Activated CD4-positive, alpha-beta T cell treated with anti-CD3 and anti-CD28 coated beads for 36 hours (primary cell): ENCODE measurements around the gene ZFAND3. TPM values are rescaled to one million over a fixed set of nuclear protein-coding genes. Genes with fewer than 3 reads are reported as not detected.

Experiments
- ATAC-seq: fragments of 200-7000 bp; cut with Tn5 transposase; one replicate; pipeline ENCODE4 v1.10.0; 2021; ENCODE audit warnings: mild to moderate bottlenecking, moderate library complexity
- CTCF ChIA-PET: fragments of 350-600 bp; sonication (Branson Sonifier 250); formaldehyde crosslinking; loops from one replicate; lab custom pipeline; 2021; ENCODE audit warnings: antibody characterized with exemption; lab: Charles Lee
- POLR2A ChIA-PET: fragments of 350-600 bp; sonication (Branson Sonifier 250); formaldehyde crosslinking; loops from one replicate; lab custom pipeline; 2021; ENCODE audit warnings: antibody characterized with exemption, inconsistent platforms; lab: Charles Lee
- DNase-seq: peaks from one replicate; pipeline ENCODE4 v3.0.0-alpha.2; 2020
- H3K27ac Mint-ChIP-seq: one replicate; pipeline ENCODE4 v1.8.0; 2021; ENCODE audit warnings: mixed read lengths
- H3K27me3 Mint-ChIP-seq: one replicate; pipeline ENCODE4 v1.8.0; 2021; ENCODE audit warnings: mixed read lengths
- H3K36me3 Mint-ChIP-seq: one replicate; pipeline ENCODE4 v1.8.0; 2021; ENCODE audit warnings: low read depth, mixed read lengths
- H3K4me1 Mint-ChIP-seq: one replicate; pipeline ENCODE4 v1.8.0; 2021; ENCODE audit warnings: mixed read lengths
- H3K4me3 Mint-ChIP-seq: one replicate; pipeline ENCODE4 v1.8.0; 2021; ENCODE audit warnings: mild to moderate bottlenecking, moderate library complexity, mixed read lengths
- H3K9me3 Mint-ChIP-seq: one replicate; pipeline ENCODE4 v1.8.0; 2021; ENCODE audit warnings: low read depth, mixed read lengths
- intact Hi-C, 2 experiments: fragments of 100-400 bp; cut with DNase I in 1 of 2; cut with micrococcal nuclease in 1 of 2; formaldehyde crosslinking; loops; one replicate each; pipeline versions ENCODE4 v1.14.2 to v1.15.1; 2022 to 2024; cut with DNase I, micrococcal nuclease
- total RNA-seq, 2 experiments: library from RNA; stranded (reverse); gene quantifications; one replicate each; pipeline ENCODE4 v1.2.3, GENCODE V29; 2021

The ZFAND3 gene, protein sequence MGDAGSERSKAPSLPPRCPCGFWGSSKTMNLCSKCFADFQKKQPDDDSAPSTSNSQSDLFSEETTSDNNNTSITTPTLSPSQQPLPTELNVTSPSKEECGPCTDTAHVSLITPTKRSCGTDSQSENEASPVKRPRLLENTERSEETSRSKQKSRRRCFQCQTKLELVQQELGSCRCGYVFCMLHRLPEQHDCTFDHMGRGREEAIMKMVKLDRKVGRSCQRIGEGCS
- 10 to 100 TPM; 34.5 to 47.8 TPM for total RNA-seq

DNA sequence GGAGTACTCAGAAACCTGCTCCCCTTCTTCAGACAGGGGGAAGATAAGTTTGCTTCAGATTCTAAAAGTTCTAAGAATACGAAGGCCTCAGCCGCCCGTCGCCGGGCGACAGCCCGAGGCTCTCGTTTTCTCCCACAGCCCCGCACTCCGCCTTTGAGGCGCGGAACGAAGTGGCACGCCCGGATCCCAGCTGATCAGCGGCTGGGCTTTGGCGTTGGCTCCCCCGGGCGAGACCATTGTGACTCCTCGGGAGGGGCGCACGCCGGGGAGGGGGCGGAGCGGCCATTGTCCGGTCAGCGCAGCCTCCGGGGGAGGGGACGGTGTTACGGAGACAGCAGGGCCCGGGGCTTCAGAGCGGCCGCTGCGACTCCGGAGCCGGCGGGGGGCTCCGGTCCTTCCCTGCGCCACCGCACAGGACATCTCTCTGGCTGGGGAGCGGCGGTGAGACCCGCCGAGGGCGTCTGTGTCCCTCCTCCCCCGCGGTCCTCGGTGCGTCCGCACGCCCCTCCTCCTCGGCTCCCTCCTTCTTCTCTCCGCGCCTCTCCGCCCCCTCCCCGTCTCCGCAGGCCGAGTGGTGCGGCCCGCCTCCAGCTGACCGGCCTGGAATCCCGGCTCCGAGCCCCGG lies at the start of gene ZFAND3:
TSS of gene ZFAND3 (plus strand) at position 551 of the 625 bp plus-strand sequence. CDS start 219 bp downstream, outside the sequence.
- H3K27ac Mint-ChIP-seq: peak within 1 kb of the TSS; percentile 96
- intact Hi-C loops: loop anchor here in 1 of 2 experiments (1.0 to 5.0 kb wide), 12 partner anchors 28 to 884 kb away; partner anchors contain the start of genes BTBD9, CCDC167, CMTR1 and GLO1
- H3K4me3 Mint-ChIP-seq: peak within 1 kb of the TSS; percentile 98
- DNase-seq (peak; percentile 97), ATAC-seq (peak; percentile 80)
- ChIA-PET POLR2A (interaction anchor here (0.6 to 1.8 kb wide), 4 partner anchors 28 to 118 kb away, joined by 3 to 5 read pairs (median 4); no protein-coding TSS in a partner anchor), CTCF (interaction anchor here (0.7 to 1.5 kb wide), 4 partner anchors 8 to 141 kb away, joined by 3 to 4 read pairs (median 4); no protein-coding TSS in a partner anchor)
- no peaks in the 10 kb centered on the region for H3K9me3 Mint-ChIP-seq
- no peaks in the 10 kb centered on the region for H3K27me3 Mint-ChIP-seq
- peaks cover 51% of the 10 kb centered on the region for H3K4me1 Mint-ChIP-seq
- H3K36me3 Mint-ChIP-seq: peaks cover 3% of the 10 kb centered on the region

DNA sequence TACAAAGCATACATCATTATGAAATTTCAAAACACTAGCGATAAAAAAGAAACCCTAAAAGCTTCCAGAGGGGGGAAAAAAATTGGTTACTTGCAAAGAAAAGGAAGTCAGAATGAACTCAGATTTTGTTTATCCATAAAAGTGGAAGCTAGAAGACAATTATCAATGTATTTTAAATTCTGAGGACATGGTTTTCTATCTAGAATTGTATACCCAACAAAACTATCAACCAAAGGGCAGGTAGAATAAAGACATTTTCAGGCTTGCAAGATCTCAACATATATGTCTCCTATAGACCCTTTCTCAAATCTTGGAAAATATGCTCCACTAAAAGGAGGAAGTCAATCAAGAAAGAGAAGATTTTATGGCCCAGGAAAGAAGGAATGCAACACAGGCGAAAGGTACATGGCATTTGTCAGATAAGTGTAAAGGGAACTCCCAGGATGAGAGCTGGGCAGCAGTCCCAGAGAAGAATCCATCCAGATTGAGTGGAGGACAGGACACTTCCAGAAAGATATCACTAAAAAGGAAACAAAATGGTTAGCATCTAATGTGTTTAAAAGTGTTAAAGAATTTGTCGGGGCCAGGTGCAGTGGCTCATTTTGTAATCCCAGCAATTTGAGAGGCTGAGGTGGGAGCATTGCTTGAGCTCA lies 45.4 kb upstream of the ZFAND3 start:
- POLR2A ChIA-PET: no interaction called here
- Mint-ChIP-seq H3K27me3 (peaks cover 3% of the 10 kb centered on the region), H3K4me1 (no peaks in the 10 kb centered on the region), H3K27ac (no peak overlapping the region), H3K9me3 (peaks cover 5% of the 10 kb centered on the region), H3K36me3 (no peaks in the 10 kb centered on the region), H3K4me3 (no peak overlapping the region)
- no peak for DNase-seq
- no peak for ATAC-seq
- intact Hi-C loops: no loop called here
- CTCF ChIA-PET: interaction anchor here (0.7 kb wide), 1 partner anchor 17 kb away, joined by 3 read pairs; no protein-coding TSS in a partner anchor

DNA sequence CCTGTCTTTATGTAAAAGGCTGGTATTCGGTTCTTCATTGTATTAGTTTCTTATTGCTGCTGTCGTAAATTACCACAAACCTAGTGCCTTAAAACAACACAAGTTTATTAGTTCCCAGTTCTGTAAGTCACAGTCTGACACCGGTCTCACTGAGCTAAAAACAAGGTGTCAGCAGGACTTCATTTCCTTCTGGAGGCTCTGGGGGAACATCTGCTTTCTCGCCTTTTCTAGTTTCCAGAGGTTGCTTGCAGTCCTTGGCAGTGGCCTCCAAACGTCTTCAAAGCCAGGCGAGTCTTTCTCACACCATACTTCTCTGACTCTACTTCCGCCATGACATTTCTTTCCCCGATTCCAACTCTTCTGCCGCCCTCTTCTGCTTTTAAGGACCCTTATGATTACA lies 43.0 kb upstream of the ZFAND3 start:
- Mint-ChIP-seq H3K27ac (no peak overlapping the region), H3K36me3 (no peaks in the 10 kb centered on the region), H3K27me3 (peaks cover 3% of the 10 kb centered on the region), H3K4me1 (no peaks in the 10 kb centered on the region), H3K9me3 (peaks cover 5% of the 10 kb centered on the region), H3K4me3 (no peak overlapping the region)
- no peak for ATAC-seq
- POLR2A ChIA-PET: no interaction called here
- intact Hi-C loops: no loop called here
- CTCF ChIA-PET: interaction anchor here (0.5 kb wide), 1 partner anchor 227 kb away, joined by 4 read pairs; no protein-coding TSS in a partner anchor
- no peak for DNase-seq

DNA sequence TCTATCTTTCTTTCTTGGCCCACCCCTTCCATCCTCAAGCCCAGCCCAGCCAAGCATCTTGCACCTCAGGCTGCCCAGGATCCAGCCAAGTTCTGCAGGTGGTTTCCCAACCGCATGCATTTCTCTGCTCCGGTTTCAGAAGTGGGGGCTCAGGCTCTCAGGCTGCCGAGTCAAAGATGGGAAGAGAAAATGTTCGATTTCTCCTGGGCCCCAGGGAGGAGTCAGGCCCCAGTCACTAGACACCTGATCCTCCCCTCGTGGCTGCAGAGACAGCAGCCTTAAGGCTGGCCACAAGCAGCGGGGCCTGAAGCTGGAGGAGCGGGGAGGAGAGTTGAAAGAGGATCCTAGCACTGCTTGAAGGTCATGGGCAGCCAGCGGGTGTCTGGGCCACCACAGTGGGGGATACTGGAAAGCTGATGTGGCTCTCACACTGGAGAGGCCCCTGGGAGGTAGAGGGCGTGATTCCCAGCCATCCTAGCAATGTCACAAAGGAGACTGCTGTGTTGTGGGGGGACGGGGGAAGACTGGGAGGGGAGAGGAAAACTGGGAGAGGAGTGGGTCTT lies 42.2 kb upstream of the ZFAND3 start:
- Mint-ChIP-seq H3K27ac (no peak overlapping the region), H3K36me3 (no peaks in the 10 kb centered on the region), H3K27me3 (peaks cover 7% of the 10 kb centered on the region), H3K9me3 (peaks cover 5% of the 10 kb centered on the region), H3K4me1 (no peaks in the 10 kb centered on the region), H3K4me3 (no peak overlapping the region)
- DNase-seq (no peak), ATAC-seq (no peak)
- intact Hi-C loops: no loop called here
- ChIA-PET CTCF (no interaction called here), POLR2A (no interaction called here)

DNA sequence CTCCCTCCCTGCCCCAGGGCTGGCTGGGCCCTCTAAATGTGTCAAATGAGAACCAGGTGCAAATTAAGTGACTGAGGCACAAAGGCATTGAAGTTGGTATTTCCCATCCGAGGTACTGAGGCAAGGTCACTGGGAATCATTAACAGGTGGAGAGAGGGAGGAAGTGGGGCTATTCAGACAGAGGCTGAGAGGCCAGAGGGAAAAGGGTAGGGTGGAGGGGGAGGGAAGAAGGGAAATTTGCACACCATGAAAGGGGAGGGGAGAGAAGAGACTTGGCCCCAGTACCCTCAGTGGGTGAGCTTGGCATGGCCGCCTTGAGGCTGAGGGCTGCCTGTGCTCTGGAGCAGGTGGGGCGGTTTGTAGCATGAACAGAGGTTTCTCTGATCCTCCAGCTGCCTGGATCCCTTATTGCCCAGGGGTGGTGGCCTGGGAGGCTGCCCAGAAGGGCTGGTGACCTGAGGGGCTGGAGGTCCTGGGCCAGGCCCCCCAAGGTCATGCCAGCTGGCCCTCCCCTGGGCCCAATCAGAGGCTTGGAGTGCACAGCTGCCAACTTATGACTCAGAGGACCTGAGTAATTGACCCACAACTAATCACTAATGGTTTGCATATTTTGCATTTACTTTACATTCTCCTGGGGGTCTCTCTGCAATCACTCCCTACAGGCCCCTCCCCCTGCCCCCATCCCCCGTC lies 40.3 kb upstream of the ZFAND3 start:
- ATAC-seq (no peak), DNase-seq (no peak)
- no peak overlapping the region for H3K4me3 Mint-ChIP-seq
- peaks cover 12% of the 10 kb centered on the region for H3K4me1 Mint-ChIP-seq
- ChIA-PET CTCF (interaction anchor here (0.8 kb wide), 1 partner anchor 868 kb away, joined by 3 read pairs; no protein-coding TSS in a partner anchor), POLR2A (no interaction called here)
- intact Hi-C loops: no loop called here
- peaks cover 14% of the 10 kb centered on the region for H3K27me3 Mint-ChIP-seq
- H3K27ac Mint-ChIP-seq: no peak overlapping the region
- H3K36me3 Mint-ChIP-seq: no peaks in the 10 kb centered on the region
- H3K9me3 Mint-ChIP-seq: peaks cover under 1% of the 10 kb centered on the region

DNA sequence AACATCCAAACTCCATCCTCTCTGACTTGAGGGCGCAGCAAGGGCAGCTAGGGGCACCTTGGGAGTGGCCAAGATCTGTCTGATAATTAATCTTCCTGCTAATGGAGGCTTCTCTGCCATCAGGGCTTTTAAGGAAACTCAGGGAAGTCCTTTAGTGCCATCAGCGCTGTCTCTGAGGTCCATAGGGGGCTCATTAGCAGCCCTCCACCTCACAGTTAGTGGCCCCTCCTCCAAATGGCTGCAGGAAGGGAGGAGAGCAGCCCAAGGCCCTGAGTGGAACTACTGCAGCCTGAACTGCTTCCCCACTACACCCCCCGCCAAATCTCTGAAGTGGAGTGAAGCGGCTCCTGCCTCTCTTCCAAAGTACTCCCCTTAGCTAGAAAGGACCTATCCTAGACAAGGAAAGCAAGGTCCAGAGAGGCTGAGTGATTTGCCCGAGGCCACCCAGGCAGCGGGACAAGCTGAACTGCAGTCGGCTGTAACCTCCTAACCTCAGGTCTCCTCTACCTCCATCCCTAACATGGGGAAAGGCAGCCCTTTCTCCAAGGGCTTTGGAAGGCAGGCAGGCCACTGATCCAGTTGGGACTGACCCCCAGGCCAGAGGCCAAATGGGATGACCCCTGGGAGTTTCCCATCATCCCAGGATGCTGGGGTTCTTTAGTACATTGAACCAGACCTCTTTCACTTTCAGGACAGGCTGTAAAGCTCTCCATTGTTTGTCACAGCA lies 39.5 kb upstream of the ZFAND3 start:
- H3K9me3 Mint-ChIP-seq: no peaks in the 10 kb centered on the region
- peaks cover 14% of the 10 kb centered on the region for H3K4me1 Mint-ChIP-seq
- peaks cover 21% of the 10 kb centered on the region for H3K27me3 Mint-ChIP-seq
- no peaks in the 10 kb centered on the region for H3K36me3 Mint-ChIP-seq
- ATAC-seq (no peak), DNase-seq (no peak)
- ChIA-PET POLR2A (interaction anchor here (0.6 kb wide), 1 partner anchor 953 kb away, joined by 5 read pairs; no protein-coding TSS in a partner anchor), CTCF (interaction anchor here (1.0 kb wide), 1 partner anchor 38 kb away, joined by 4 read pairs; no protein-coding TSS in a partner anchor)
- H3K4me3 Mint-ChIP-seq: no peak overlapping the region
- intact Hi-C loops: no loop called here
- no peak overlapping the region for H3K27ac Mint-ChIP-seq

DNA sequence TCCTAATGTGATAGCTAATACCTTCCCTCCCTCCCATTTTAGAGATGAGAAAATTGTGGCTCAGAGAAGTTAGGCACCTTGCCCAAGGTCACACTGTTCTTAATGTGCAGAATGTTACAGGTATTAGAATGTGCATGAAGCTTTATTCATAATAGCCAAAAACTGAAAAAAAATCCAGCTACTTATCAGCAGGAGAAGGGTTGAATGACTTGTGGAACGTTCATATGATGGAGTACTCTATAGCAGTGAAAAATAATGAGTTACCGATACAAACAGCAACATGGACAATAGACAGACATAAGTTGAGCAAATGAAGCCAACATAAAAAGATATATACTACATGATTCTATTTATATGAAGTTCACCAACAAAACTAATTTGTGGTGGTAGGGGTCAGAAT lies 37.7 kb upstream of the ZFAND3 start:
- ChIA-PET CTCF (interaction anchor here (0.6 to 1.7 kb wide), 2 partner anchors 18 to 273 kb away, joined by 4 to 5 read pairs; no protein-coding TSS in a partner anchor), POLR2A (no interaction called here)
- H3K9me3 Mint-ChIP-seq: no peaks in the 10 kb centered on the region
- H3K36me3 Mint-ChIP-seq: no peaks in the 10 kb centered on the region
- DNase-seq: no peak
- H3K4me3 Mint-ChIP-seq: no peak overlapping the region
- intact Hi-C loops: no loop called here
- peaks cover 25% of the 10 kb centered on the region for H3K27me3 Mint-ChIP-seq
- peaks cover 14% of the 10 kb centered on the region for H3K4me1 Mint-ChIP-seq
- no peak overlapping the region for H3K27ac Mint-ChIP-seq
- ATAC-seq: no peak

DNA sequence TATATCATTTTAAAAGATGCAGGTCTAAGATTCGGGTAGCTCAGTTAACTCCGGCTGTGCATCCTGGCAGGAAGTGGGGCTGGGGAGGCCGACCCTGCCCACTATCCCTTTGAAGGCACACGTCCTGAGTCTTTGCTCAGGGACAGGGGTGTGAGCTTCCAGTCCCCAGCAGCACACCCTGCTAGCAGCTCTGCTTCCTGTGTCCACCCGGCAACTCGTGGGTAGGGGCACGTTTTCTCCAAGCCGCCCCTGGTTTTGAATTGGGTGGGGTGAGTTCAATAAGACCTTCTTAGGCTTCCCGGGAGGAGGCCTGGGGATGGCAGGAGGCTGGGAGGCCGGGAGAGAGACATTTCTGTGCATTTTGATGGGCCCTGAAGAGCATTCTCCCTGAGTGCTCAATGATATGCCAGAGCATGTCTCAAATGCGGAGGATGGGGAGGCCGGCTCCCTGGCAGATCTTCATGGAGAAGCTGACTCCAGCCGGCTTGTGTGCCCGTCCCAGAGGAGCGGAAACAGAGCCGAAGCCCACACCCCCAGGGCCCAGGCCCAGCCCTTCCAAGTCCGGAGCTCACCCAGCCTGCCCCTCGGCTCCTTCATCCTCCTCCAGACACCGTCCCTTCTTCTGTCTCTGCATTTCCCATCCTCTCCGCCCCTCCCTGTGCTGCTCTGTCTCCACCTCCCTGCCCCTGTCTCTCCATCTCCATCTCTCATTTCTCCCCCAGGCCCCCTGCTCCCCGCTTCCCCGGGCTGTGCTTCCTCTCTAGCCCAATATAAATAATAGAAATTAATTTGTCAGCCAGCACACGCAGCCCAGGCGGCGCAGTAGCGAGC lies 36.3 kb upstream of the ZFAND3 start:
- peak; percentile 24 for DNase-seq
- intact Hi-C loops: no loop called here
- Mint-ChIP-seq H3K27me3 (peaks cover 23% of the 10 kb centered on the region), H3K4me3 (peak overlapping the region; percentile 61), H3K36me3 (no peaks in the 10 kb centered on the region), H3K4me1 (peaks cover 14% of the 10 kb centered on the region), H3K9me3 (no peaks in the 10 kb centered on the region), H3K27ac (no peak overlapping the region)
- ATAC-seq: peak; percentile 54
- ChIA-PET POLR2A (interaction anchor here (0.7 kb wide), 1 partner anchor 729 kb away, joined by 4 read pairs; no protein-coding TSS in a partner anchor), CTCF (interaction anchor here (0.6 to 1.7 kb wide), 2 partner anchors 177 to 272 kb away, joined by 3 to 4 read pairs; no protein-coding TSS in a partner anchor)

DNA sequence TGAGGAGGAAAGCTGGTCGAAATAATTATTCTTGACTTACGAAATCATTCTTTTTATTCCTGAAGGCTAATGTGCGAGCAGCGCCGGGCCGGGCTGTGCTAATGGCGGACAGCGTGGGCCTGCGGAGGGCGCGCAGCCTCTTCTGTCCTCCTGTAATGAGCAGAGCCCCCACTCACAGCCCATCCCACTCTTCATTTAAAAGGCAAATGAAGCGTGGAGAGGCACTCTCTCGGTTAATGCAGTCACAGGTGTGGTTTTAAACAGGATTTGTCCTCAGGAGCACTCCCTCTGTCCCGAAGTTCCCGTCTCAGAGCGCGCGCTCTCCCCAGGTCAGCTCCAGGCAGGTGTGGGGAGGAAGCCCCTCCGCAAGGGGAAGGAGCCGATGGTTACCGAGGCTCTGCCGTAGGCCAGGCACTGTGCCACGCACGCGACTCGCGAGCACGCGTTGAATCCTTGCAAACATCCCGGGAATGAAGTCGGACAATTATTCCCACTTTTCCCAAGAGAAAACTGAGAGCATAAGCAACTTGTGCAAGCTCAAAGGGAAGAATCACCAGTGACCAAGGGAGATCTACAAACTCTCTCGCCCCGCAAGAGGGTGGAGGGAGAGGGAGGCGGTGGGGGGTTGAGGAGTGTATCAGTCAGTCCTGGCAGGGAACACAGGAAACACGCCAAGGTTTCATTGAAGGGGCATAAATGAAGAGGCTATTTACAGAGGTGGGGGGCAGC lies 35.5 kb upstream of the ZFAND3 start:
- no peaks in the 10 kb centered on the region for H3K36me3 Mint-ChIP-seq
- peak; percentile 71 for ATAC-seq
- H3K27me3 Mint-ChIP-seq: peaks cover 23% of the 10 kb centered on the region
- H3K27ac Mint-ChIP-seq: peak overlapping the region; percentile 22
- ChIA-PET POLR2A (interaction anchor here (0.7 kb wide), 1 partner anchor 728 kb away, joined by 4 read pairs; no protein-coding TSS in a partner anchor), CTCF (no interaction called here)
- no peaks in the 10 kb centered on the region for H3K9me3 Mint-ChIP-seq
- H3K4me1 Mint-ChIP-seq: peaks cover 14% of the 10 kb centered on the region
- intact Hi-C loops: no loop called here
- H3K4me3 Mint-ChIP-seq: peak overlapping the region; percentile 61
- DNase-seq: peak; percentile 38
